Adrenal gland (tissue), 5 donors: ENCODE results near the gene WBP1.

ENCODE experiments used
- POLR2A ChIP-seq, 2 donors: fragments of 450-650 bp; IDR thresholded peaks; one replicate each; pipeline ENCODE4 v1.6.1; 2017; ENCODE audit warnings: antibody characterized with exemption in 2 of 2, mild to moderate bottlenecking in 2 of 2, moderate library complexity in 1 of 2
- TF ChIP-seq, protein P1 (sequence below), 6 experiments: fragments of 450-650 bp in 4 of 6; fragments of 200-600 bp in 2 of 6; sonication (generic) in 1 of 6; IDR thresholded peaks; 1 replicate in 5 of 6; 2 replicates in 1 of 6; pipeline versions ENCODE4 v1.5.1 to v1.8.0; 2016 to 2021; ENCODE audit warnings: antibody characterized with exemption in 6 of 6, mild to moderate bottlenecking in 2 of 6, moderate library complexity in 1 of 6
- donor health status: DM: no; HTN: no; CAD: no.

DNA sequence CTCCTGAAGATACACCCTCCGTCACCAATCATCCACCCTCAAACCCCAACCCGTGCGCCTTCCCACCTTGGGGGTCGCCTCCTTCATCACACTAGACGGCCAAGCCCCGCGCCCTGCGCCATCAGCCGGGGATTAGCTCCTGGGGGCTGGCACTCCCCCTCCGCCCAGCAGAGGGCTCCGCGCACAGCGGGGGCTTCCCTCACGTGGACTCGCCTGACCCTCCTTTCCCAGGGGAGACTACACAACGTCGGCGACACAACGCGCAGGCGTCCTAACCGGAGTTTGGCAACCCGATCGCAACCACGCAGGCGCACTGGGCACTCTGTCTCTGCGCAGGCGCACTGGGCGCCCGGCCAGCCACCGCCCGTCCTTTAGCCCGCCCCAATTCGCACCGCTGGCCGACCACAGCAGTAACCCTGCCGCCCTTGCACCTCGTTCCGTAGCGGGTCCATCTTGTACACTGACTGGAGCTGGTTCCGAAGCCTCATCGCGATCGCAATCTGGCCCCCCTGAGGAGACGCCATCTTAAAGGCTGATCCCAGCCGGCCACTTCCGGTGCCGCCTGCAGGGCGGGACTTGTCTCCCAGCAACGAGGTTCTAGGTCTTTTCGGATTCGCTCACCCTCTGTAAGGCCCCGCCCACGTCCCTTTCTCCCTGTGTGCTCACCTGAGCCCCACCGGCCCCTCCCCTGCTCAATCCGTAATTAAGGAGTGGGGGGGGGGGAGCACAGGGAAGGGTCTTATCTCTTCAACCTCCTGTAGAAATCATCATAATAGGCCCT is 49.1 kb downstream of the WBP1 start, which contains the start of gene PCGF1:
- TF ChIP-seq, protein P1, sequence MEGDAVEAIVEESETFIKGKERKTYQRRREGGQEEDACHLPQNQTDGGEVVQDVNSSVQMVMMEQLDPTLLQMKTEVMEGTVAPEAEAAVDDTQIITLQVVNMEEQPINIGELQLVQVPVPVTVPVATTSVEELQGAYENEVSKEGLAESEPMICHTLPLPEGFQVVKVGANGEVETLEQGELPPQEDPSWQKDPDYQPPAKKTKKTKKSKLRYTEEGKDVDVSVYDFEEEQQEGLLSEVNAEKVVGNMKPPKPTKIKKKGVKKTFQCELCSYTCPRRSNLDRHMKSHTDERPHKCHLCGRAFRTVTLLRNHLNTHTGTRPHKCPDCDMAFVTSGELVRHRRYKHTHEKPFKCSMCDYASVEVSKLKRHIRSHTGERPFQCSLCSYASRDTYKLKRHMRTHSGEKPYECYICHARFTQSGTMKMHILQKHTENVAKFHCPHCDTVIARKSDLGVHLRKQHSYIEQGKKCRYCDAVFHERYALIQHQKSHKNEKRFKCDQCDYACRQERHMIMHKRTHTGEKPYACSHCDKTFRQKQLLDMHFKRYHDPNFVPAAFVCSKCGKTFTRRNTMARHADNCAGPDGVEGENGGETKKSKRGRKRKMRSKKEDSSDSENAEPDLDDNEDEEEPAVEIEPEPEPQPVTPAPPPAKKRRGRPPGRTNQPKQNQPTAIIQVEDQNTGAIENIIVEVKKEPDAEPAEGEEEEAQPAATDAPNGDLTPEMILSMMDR (IDR thresholded peaks at IDR 0.05) = peak in 2 of 6 experiments; percentile 27 to 39
- TF ChIP-seq POLR2A (IDR thresholded peaks at IDR 0.05) = peak; percentile 33 to 57
